ENCODE results near the gene CFAP251.

CFAP251 gene

DNA sequence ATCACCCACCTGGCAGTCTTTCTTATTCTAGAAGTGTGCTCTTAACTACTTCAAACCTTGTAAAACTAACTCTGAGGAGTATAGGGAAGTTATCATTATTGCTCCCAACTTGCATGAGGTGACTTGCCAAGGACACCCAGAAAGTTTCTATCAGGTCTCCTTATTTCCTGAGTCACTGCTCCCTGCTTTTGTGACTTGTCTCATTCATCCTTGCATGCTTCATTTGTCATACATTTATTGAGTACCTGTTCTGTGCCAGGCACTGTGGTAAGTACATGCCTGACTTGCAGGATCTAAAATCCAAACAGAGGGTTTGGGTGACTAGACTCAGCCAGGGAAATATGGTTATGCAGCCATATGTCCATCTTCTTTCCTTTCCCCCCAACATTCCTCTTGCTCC, 25.5 kb downstream of the CFAP251 start:
- no peak for DNase-seq (ENCODE audit: low read depth in 2 of 2)

DNA sequence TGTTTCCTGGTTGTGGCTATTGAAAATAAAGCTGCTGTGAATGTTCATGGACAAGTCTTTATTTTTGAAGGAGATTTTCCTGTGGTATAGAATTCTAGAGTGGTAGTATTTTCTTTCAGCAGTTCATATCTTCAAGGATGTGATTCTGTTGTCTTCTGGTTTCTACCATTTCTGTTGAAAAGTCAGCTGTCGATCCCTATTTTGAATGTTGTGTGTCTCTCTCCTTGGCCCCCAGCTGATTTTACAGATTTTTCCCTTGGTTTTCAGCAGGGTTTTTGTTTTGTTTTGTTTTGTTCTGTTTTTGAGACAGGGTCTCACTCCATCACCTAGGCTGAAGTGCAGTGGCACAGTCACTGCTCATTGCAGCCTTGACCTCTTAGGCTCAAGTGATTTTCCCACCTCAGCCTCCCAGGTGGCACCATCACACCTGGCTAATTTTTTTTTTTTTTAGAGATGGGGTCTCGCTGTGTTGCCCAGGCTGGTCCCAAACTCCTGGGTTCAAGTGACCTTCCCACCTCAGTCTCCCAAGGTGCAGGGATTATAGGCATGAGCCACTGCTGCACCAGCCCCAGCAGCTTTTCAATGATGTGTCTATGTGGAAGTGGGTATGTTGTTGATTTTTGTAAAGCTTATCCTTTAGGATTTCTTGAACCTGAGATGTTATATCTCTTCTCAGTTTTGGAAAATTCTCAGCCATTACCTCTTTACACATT, 28.1 kb downstream of the CFAP251 start:
- no peak for DNase-seq (ENCODE audit: low read depth in 2 of 2)

DNA sequence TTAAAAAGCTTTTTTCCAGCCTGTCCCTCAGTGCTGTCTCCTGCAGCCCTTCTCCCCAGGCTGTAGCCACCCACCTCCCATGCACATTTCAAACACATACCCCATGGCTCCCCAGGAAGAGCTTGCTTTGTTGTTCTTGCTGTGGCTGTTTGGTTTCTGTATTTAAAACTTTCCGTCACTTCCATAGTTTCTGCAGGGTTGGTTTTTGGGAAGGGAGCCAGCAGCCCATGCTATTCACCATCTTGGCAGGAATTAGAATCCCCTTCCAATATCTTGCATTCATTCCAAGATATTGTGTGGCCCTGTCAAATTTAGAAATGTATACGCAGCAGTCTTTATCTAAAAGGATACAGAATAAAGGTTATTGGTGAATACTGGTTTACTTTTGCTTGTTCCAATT, 29.6 kb downstream of the CFAP251 start:
- DNase-seq (ENCODE audit: low read depth in 2 of 2): no peak

DNA sequence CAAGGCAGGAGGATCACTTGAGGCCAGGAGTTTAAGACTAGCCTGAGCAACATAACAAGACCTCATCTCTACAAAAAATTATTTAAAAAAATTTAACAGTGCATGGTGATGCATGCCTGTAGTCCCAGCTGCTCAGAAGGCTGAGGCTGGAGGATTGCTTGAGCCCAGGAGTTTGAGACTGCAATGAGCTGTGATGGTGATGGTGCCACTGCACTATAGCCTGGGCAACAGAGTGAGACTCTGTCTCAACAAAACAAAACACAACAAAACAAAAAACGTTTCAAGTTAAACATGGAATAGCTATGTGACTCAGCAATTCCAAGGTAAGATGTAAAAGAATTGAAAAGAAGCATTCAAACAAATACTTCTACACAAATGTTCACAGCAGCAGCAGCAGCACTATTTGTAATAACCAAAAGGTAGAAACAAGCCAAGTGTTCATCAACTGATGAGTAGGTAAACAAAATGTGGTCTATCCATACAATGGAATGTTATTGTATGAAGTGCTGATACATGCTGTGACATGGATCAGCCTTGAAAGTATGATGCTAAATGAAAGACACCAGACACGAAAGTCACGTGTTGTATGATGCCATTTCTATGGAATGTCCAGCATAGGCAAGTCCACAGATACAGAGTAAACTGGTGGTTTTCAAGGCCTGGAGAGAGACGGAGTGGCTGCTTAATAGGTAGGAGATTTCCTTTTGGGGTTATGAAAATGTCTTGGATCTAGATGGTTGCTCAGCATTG, 31.4 kb downstream of the CFAP251 start:
- no peak for DNase-seq (ENCODE audit: low read depth in 2 of 2)

DNA sequence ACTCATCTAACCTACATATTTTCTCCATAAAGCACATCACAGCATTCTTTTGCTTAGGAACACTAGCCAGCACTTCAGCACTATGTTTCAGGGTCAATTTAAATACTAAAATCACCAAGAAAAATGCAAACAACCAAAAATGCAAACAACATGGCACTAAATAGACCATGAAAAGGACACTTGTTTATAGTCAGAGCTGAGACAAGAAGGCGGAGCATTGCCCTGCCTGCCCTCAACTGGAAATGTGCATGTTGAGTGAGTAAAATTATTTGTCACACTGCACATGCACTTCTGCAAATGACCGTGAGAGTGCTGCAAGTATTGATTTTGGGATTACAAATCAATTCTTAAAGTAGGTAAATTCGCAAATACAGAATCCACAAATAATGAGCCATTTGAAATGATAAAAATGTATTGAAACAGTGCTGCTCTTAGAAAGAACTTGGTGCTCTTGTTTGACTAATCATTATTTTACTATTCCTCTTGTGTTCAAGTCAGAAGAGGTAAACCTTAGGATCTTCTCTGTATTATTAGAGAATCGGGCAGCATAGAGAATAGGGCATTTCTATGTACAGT, 34.8 kb downstream of the CFAP251 start:
- DNase-seq (ENCODE audit: low read depth in 2 of 2): no peak

DNA sequence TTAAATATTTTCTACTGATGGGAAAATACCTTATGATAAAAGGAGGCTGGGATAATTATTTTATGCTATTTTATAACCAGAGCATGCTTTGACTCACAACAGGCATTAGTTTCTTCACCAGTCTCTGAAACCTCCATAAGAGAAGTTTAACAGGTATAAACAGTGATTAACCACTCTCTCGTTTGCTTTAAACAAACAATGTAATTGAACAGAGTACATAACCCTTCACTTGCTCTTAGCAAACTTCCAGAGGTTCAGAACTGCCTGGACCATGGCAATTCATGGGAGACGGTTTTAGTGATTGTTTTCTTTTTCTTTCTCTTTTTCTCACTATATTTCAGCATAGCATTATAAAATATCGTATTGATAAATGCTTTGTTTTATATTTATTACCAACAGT, 35.3 kb downstream of the CFAP251 start:
- DNase-seq (ENCODE audit: low read depth in 2 of 2): no peak

DNA sequence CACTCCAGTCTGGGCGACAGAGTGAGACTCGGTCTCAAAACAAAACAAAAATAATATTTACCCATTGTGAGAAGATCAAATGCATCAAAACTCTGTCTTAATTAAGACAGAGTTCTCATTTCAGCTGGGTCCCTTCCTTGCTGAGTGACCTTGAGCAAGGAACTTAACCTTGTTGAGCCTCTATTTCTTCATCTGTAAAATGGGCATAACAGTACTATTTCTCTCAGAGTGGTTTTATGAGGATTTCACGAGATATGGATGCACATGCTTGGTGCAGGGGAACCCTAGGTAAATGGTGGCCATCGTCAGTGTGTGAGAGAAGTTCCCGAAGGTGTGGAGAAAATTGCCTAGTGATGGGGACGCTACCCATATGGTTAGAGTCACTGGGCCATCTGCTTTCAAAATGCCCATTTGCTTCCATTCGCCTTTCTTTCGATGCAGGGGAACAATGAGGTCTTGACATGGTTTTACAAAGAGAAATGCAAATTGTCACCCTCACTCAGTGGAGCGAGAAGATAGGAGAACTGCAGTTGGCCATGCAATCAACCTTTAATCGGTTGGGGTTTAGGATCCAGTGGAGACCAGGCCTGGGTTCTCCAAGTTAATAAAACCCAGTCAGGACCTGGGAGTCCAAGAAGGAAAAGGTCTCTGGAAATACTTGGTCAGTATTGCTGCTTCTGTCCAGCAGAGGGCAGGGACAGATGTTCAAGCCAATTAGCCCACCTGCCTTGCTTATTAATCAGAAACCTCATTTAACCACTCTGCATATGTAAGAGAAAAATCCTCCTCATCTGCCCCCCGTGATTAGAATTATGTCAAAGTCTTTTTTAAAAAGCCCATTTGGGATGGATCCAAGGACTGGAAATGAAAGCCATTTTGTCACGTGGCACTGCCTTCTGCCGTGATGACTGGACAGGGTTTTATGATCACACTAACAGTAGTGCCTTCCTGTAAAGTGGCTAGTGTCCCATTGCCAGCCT, 37.2 kb downstream of the CFAP251 start:
- no peak for DNase-seq (ENCODE audit: low read depth in 2 of 2)

DNA sequence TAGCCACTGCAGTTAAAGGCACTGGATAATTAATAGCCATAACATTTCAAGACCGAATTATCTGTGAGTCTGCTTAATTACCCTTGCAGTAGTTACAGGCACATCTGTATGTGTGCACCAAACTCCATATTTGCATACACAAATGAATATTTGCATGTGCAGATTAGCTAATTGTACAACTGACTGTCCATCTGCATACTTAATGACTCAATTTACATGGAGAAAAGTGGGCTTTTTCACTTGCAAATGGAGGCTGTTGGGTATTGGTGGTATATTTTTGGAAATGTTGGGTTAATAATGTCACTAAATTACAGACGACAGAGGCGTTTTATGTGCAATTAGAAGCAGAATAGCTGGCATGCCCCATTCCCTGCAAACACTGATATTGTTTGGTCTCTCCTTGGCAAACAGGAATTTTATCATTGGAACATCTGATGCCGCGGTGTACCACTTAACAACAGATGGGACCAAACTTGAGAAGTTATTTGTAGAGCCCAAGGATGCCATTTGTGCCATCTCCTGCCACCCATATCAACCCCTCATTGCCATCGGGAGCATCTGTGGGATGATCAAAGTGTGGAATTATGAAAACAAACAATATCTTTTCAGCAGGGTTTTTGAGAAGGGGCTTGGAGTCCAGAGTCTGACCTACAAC, 39.6 kb downstream of the CFAP251 start:
- no peak for DNase-seq (ENCODE audit: low read depth in 2 of 2)

DNA sequence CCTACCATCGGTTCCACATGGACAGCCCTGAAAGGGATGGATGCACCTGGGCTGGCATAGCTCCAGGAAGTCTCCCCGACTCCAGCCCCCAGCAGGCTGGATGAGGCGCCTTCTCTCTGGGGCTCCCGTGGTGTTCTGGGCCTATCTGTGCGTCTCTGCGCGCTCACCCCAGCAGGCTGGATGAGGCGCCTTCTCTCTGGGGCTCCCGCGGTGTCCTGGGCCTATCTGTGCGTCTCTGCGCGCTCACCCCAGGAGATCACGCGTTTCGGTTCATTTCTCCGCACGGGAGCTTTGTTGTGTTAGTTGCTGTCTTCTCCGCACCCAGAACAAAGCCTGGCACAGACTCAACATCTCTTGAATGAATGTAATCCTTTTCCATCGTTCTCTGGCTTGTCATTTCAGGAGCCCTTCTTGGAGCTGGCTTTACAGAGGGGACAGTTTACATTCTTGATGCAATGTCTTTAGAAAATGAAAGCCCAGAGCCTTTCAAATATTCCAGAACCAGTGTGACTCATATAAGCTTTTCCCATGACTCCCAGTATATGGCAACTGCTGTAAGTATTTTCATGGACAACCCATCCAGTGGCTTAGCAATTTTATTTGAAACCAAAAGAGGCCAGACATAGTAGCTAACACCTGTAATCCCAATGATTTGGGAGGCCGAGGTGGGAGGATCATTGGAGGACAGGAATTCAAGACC, 40.3 kb downstream of the CFAP251 start:
- no peak for DNase-seq (ENCODE audit: low read depth in 2 of 2)

DNA sequence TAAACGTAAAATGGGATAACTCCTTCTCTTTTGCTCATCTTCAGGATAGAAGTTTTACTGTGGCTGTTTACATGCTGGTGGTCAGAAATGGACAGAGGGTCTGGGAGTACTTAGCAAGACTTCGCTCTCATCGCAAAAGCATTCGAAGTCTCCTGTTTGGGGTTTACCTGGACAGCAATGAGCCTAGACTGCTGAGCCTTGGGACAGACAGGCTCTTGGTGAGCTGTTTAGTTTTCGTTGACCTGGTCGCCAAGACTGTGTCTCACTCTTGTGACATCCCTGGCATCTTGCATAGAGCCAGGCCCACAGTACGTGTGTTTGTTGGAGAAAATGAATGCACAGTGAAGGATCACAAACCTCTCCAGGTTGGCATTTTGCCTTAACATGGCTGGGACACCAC, 42.1 kb downstream of the CFAP251 start:
- no peak for DNase-seq (ENCODE audit: low read depth in 2 of 2)

DNA sequence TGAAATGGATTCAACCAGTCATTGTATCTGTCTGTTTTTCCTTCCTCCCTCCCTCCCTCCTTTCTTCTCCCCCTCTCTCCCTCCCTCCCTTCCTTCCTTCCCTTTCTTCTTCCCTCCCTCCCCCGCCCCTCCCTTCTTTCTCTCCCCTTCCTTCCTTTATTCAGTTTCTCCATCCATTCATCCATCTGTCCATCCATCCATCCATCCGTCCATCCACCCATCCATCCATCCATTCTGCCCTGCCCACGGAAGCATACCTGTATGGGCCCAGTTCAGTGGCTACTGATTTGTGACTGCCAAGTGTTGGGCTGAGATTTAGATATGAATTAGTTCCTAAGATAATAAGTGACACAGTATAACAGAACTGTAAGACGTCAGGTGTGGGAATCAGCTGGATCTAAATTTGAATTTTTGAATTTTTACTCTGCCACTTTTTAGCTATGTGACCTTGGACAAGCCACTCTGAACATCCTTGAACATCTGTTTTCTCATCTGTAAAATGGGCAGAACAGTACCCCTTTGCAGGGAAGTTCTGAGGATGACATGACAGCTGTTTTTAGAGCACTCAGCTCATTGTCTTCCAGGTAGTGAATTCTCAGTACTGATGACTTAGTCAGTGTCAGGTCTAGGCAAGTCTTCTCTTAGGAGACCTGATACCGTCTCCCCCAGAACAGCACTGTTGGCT, 42.9 kb downstream of the CFAP251 start:
- no peak for DNase-seq (ENCODE audit: low read depth in 2 of 2)

DNA sequence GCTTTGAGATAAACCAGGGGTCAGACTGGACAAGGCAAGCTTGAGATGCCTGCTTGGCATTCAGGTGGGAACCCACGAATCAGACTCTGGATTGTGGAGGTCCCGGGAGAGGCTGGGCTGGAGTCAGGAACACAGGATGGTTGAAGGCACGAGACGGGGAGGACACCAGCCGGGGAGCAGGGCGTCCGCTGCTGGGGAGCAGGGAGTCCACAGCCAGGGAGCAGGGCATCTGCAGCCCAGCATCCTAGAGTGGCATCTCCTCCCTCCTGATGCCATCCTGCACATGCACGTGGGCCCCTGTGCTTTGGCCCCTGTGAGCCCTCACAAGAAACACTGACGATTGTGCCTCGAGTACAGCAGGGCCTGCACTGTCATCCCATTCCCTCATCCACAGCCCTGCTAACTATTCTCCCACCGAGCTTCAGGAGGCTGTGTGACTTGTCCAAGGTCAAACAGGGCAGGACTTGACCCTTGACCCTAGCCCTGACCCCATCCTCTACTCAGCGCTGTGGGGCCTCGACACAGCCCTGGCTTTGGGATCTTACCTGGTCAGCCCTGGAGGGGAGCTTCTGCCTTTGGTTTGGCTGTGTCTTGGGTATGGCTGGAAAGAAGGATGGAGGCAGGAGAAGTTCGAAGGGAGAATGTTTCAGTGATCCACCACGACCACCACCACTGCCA, 45.1 kb downstream of the CFAP251 start:
- DNase-seq (ENCODE audit: low read depth in 2 of 2): no peak

DNA sequence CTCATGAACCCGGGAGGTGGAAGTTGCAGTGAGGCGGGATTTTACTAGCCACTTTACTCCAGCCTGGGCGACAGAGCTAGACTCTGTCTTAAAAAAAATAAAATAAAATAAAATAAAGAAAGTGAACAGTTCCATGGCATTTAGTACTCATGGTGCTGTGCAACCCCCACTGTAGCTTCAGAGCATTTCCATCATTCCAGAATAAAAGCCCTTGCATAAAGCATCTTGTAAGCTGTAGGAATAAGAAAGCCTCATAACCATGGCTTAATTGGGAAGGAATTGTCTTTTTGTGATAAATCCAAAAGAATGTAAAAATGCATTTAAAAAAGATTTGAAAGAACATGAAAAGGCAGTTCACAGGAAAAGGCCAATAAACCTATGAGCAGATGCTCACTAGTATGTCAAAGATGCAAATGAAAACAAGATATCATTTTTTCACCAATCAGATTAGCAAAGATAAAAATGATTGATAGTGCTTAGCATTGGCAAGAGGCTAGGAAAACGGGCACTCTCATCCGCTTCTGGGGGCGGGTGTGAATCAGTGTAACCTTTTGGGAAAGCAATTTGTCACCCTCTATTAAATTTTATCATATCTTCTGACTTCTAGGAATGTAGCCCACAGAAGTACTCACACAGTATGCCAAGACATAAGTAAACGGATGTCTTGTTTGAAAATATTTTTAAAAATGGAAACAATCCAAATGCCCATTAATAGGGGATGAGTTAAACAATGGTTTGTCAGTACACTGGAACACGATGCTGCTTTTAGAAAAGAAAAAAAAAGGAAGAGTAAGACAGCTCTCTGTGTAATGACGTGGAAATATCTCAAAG, 46.6 kb downstream of the CFAP251 start:
- no peak for DNase-seq (ENCODE audit: low read depth in 2 of 2)

DNA sequence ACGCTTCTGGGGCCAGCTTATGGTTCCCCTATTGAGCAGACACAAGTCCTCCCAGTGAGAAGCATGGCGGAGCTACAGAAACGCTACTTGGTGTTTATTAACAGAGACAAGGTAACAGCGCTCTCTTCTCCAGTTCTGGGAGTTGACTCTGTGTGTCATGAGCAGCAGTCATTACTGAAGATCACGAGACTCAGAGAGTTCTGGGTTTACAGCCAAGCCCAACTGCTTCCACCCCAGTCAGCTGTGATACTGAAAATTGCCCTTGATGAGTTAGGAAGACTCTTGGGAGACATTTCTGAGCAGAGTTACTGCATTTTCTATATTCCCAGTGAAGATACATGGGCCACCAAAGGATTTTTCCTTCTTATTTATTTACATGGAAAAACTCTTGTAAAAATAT, 48.6 kb downstream of the CFAP251 start:
- no peak for DNase-seq (ENCODE audit: low read depth in 2 of 2)

DNA sequence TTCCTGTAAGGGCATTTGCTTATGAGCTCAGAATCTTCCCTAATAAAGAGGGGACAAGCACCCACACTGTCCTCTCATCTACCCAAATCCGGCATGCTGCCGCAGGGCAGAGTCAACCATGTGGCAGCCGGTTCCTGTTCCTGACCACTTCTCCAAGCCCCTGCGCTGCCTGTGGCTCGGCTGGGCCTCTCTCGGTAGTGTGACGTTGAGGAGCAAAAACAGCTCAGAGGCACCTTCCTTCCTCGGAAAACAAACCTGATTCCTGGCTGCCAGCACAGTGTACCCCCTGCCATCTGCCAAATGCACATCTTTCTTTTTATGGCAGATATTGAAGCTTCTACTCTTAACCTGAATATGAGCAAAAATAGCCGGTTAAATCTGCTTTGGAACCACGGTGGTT, 50.5 kb downstream of the CFAP251 start:
- DNase-seq (ENCODE audit: low read depth in 2 of 2): no peak

DNA sequence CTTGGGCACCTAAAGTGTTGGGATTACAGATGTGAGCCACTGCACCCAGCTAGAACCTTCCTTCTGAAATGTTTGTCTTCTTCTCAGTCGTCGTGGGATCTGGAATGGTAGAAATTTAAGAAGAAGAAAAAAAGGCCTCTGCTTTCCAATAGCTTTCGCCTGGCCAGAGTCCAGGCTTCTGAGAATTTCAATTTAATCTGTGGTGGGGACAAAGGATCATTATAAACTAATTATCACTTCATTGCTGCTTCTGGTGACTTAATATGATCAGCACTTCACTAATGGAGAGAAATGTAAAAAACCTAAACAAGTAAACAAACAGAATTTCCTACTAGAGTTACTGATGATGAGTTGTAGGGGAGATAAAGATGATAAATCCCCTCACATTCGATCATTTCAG, 51.3 kb downstream of the CFAP251 start:
- no peak for DNase-seq (ENCODE audit: low read depth in 2 of 2)

DNA sequence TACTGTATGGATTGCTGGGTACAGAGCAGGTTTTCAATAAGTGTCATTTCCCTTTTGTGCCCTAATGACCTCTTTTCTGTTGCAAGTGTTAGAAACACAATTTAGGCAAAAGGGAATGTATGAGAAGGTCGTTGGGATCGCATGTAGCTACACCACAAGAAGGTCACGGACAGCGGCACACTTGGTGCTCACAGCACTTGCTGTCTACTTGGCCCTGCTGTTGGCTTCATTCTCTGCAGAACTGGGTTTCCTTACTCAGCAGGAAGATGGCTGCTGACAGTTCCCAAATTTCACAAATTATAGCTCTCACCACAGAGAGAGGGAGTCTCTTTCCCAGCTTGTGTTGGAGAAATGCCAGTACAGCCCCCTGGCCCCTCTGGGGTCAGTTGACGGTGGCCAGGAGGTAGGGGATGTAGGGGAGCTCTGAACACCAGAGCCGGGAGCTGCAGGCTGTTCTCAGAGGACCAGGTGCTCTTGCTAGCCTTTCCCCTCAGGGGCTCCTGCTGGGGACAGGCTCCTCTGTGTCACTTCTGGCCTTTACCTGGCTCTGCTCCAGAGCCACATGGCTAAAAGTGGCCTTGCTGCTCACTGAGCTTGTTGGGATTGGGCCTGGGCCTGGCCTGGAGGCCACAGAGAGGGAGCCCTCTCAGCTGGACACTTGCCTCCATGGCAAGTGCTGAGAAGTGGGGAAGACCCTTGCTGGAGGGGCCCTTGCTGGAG, 52.3 kb downstream of the CFAP251 start:
- DNase-seq (ENCODE audit: low read depth in 2 of 2): no peak
